Neutrophil (primary cell): ENCODE measurements around the gene RAI1.

Source experiments
- H3K27ac ChIP-seq: fragments of 200-600 bp; sonication (generic); 2 replicates; pipeline ENCODE4 v1.5.1; 2016; ENCODE audit warnings: mild to moderate bottlenecking, moderate library complexity
- H3K27me3 ChIP-seq: fragments of 200-600 bp; sonication (generic); 2 replicates; pipeline ENCODE4 v1.6.0; 2016; ENCODE audit warnings: mild to moderate bottlenecking
- H3K36me3 ChIP-seq: fragments of 200-600 bp; sonication (generic); 2 replicates; pipeline ENCODE4 v1.5.1; 2017
- H3K4me1 ChIP-seq, 2 experiments: fragments of 200-600 bp in 1 of 2; sonication (generic) in 1 of 2; 1 replicate in 1 of 2; 2 replicates in 1 of 2; pipeline versions ENCODE4 v1.5.1 to v1.6.1; 2013 to 2016; ENCODE audit warnings: low read depth in 1 of 2, low read length in 1 of 2, mild to moderate bottlenecking in 1 of 2, moderate library complexity in 1 of 2; ENCODE audit not compliant: control insufficient read depth in 1 of 2, insufficient read depth in 1 of 2
- H3K4me3 ChIP-seq, 2 experiments: fragments of 200-600 bp in 1 of 2; sonication (generic) in 1 of 2; 1 replicate in 1 of 2; 2 replicates in 1 of 2; pipeline ENCODE4 v1.5.1; 2013 to 2016; ENCODE audit warnings: low read depth in 1 of 2, low read length in 1 of 2, mild to moderate bottlenecking in 1 of 2, moderate library complexity in 1 of 2
- H3K9me3 ChIP-seq: fragments of 200-600 bp; sonication (generic); 2 replicates; pipeline ENCODE4 v1.5.1; 2016
- CTCF ChIP-seq: fragments of 200-600 bp; sonication (generic); IDR thresholded peaks from 2 replicates; pipeline ENCODE4 v1.5.1; 2016; ENCODE audit warnings: antibody characterized with exemption

RAI1 gene

DNA sequence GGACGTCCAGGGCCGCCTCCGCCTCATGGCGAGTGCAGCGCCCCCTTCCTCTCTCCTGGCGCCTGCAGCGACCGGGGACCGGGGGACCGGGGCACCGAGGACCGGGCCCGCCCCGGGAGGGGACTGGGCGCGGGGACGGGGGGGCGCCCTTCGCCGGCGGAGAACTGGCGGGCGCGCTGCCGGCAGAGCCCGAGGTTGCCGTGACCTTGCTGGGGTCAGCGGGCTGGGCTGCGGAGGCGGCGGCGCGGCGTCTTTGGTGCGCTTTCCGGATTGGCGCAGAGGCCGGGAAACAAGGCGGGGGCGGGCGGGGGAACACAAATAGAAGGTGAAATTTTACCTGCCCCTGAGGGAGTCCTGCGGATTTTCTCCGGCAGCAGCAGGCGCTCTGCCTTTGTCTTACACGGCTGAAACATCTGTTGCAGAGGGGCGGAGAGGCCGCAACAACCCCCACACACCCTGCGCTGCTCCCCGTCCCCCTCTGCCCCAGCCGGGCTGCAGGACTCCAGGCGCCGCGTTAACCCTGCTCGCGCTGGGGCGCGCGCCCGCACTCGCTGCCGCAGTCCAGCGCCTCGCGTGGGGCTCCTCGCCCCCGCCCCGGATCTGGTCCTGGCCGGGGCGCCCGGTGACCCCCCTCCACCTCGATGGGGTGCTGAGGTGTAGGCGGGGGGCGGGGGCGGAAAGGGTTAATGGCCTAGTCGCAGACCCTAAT lies 102.0 kb downstream of the RAI1 start:
- H3K4me1 ChIP-seq = peaks cover 21 to 30% of the 10 kb centered on the region in 2 experiments
- no peak for TF ChIP-seq CTCF
- no peak overlapping the region for H3K27ac ChIP-seq
- H3K4me3 ChIP-seq = peak overlapping the region; percentile 37 to 60
- no peaks in the 10 kb centered on the region for H3K9me3 ChIP-seq
- H3K36me3 ChIP-seq = no peaks in the 10 kb centered on the region
- H3K27me3 ChIP-seq = peaks cover 65% of the 10 kb centered on the region

GRCh38 chr17:17783825-17784656 lies 102.8 kb downstream of the RAI1 start:
- Histone ChIP-seq H3K27ac (no peak overlapping the region), H3K4me1 (peaks cover 21 to 30% of the 10 kb centered on the region in 2 experiments), H3K36me3 (no peaks in the 10 kb centered on the region), H3K9me3 (no peaks in the 10 kb centered on the region), H3K4me3 (peak overlapping the region in 1 of 2 experiments; percentile 60), H3K27me3 (peaks cover 65% of the 10 kb centered on the region)
- TF ChIP-seq CTCF = no peak

GRCh38 chr17:17784657-17785267 lies 103.5 kb downstream of the RAI1 start:
- no peaks in the 10 kb centered on the region for H3K36me3 ChIP-seq
- no peak overlapping the region for H3K27ac ChIP-seq
- H3K4me3 ChIP-seq = no peak overlapping the region
- peaks cover 65% of the 10 kb centered on the region for H3K27me3 ChIP-seq
- no peaks in the 10 kb centered on the region for H3K9me3 ChIP-seq
- H3K4me1 ChIP-seq = peaks cover 21 to 30% of the 10 kb centered on the region in 2 experiments
- no peak for TF ChIP-seq CTCF

GRCh38 chr17:17785407-17785806 lies 104.1 kb downstream of the RAI1 start:
- H3K4me3 ChIP-seq = no peak overlapping the region
- H3K36me3 ChIP-seq = no peaks in the 10 kb centered on the region
- H3K9me3 ChIP-seq = no peaks in the 10 kb centered on the region
- no peak for TF ChIP-seq CTCF
- H3K4me1 ChIP-seq = peaks cover 21 to 30% of the 10 kb centered on the region in 2 experiments
- H3K27me3 ChIP-seq = peaks cover 61% of the 10 kb centered on the region
- H3K27ac ChIP-seq = no peak overlapping the region

- H3K27me3 ChIP-seq = peaks cover 50% of the 10 kb centered on the region
- TF ChIP-seq CTCF = no peak
- no peaks in the 10 kb centered on the region for H3K9me3 ChIP-seq
- no peaks in the 10 kb centered on the region for H3K36me3 ChIP-seq
- no peak overlapping the region for H3K27ac ChIP-seq
- peaks cover 21 to 22% of the 10 kb centered on the region in 2 experiments for H3K4me1 ChIP-seq
- no peak overlapping the region for H3K4me3 ChIP-seq
Measured at GRCh38 chr17:17786998-17787397, 105.7 kb downstream of the RAI1 start.
